Urinary bladder (tissue), 4 donors: ENCODE results near the gene CALR3. TPM values are rescaled to one million over a fixed set of nuclear protein-coding genes. Genes with fewer than 3 reads are reported as not detected.

Source experiments
- DNase-seq: peaks from one replicate; pipeline ENCODE4 v3.0.0-alpha.2; 2015; ENCODE audit errors: extremely low spot score
- H3K27ac ChIP-seq: one replicate; pipeline ENCODE4 v1.5.1; 2013; ENCODE audit warnings: low read depth, mild to moderate bottlenecking, moderate library complexity
- H3K36me3 ChIP-seq: one replicate; pipeline ENCODE4 v1.6.1; 2013; ENCODE audit warnings: mild to moderate bottlenecking, moderate library complexity; ENCODE audit not compliant: insufficient read depth
- H3K4me1 ChIP-seq: one replicate; pipeline ENCODE4 v1.6.1; 2013; ENCODE audit warnings: mild to moderate bottlenecking, moderate library complexity; ENCODE audit not compliant: insufficient read depth
- H3K4me3 ChIP-seq: one replicate; pipeline ENCODE4 v1.5.1; 2013; ENCODE audit warnings: low read depth, low read length
- WGBS: extraction: QIAGEN DNeasy Blood & Tissue Kit; methylation state at CpG from one replicate; pipeline ENCODE4 v1.1.7; 2013; 5-methylcytosine and 5-hydroxymethylcytosine counted together
- polyA plus RNA-seq: library from polyadenylated mRNA; stranded (reverse); fragments of 200-250 nt; gene quantifications from one replicate; pipeline ENCODE4 v1.2.3, GENCODE V29; 2013
- small RNA-seq: library from RNA; depleted of rRNA; stranded (forward); fragments of <200 nt; gene quantifications from one replicate; pipeline ENCODE3, GENCODE V24; 2014
- total RNA-seq: library from RNA; depleted of rRNA; stranded (reverse); fragments of >200 nt; gene quantifications from one replicate; pipeline ENCODE4 v1.2.3, GENCODE V29; 2014
- donor health status: healthy with polysubstance abuse.
- donor health status: healthy.

Gene CALR3
- total and polyA plus RNA-seq, 2 donors: not detected

- peaks cover 5% of the 10 kb centered on the region for H3K36me3 ChIP-seq
- DNase-seq: no peak
- WGBS: 95% methylated on average over 3 of the region's 3 CpGs
- H3K27ac ChIP-seq: no peak overlapping the region
- H3K4me1 ChIP-seq: no peaks in the 10 kb centered on the region
- H3K4me3 ChIP-seq: no peak overlapping the region
Observed at GRCh38 chr19:16429759-16430091, 66.2 kb downstream of the CALR3 start.

- 76% methylated on average over 13 of the region's 13 CpGs for WGBS
Observed at GRCh38 chr19:16429066-16429758, 66.8 kb downstream of the CALR3 start.

More at GRCh38 chr19:16429066-16429758, 66.8 kb downstream of the CALR3 start:
- no peak overlapping the region for H3K4me3 ChIP-seq
- peaks cover 5% of the 10 kb centered on the region for H3K36me3 ChIP-seq
- no peak overlapping the region for H3K27ac ChIP-seq
- no peak for DNase-seq
- no peaks in the 10 kb centered on the region for H3K4me1 ChIP-seq

Small RNA genes within 50 kb of the gene (small RNA-seq; reads per million reads assigned to genes)
- gene RN7SL146P: not detected

Other genes with a start within 250 kb of the CALR3 start
- gene KLF2, start 171.3 kb downstream of the CALR3 start, total RNA-seq: 14.2 TPM
- 155 TPM for gene KLF2, start 171.3 kb downstream of the CALR3 start, polyA plus RNA-seq
- gene EPS15L1, start 24.2 kb downstream of the CALR3 start, total RNA-seq: 18.6 TPM
- gene EPS15L1, start 24.2 kb downstream of the CALR3 start, polyA plus RNA-seq: 28.3 TPM
- 4.7 TPM for gene C19orf44, start 227 bp upstream of the CALR3 start, total RNA-seq
- gene C19orf44, start 227 bp upstream of the CALR3 start, polyA plus RNA-seq: 6.2 TPM
- 12.8 TPM for gene CHERP, start 46.3 kb upstream of the CALR3 start, total RNA-seq
- gene CHERP, start 46.3 kb upstream of the CALR3 start, polyA plus RNA-seq: 27.2 TPM
- 18.9 TPM for gene SLC35E1, start 76.2 kb upstream of the CALR3 start, total RNA-seq
- 22.8 TPM for gene SLC35E1, start 76.2 kb upstream of the CALR3 start, polyA plus RNA-seq
- 3.5 TPM for gene MED26, start 132.0 kb upstream of the CALR3 start, total RNA-seq
- 7.6 TPM for gene MED26, start 132.0 kb upstream of the CALR3 start, polyA plus RNA-seq
- 73.8 TPM for gene SMIM7, start 164.0 kb upstream of the CALR3 start, total RNA-seq
- gene SMIM7, start 164.0 kb upstream of the CALR3 start, polyA plus RNA-seq: 84.3 TPM
- 8.0 TPM for gene TMEM38A, start 165.0 kb upstream of the CALR3 start, total RNA-seq
- gene TMEM38A, start 165.0 kb upstream of the CALR3 start, polyA plus RNA-seq: 4.2 TPM
- gene NWD1, start 223.7 kb upstream of the CALR3 start, total RNA-seq: 0.74 TPM
- 0.14 TPM for gene NWD1, start 223.7 kb upstream of the CALR3 start, polyA plus RNA-seq